Islet precursor cell (in vitro differentiated cells): ENCODE data around the gene NKIRAS1.

Experiments
- DNase-seq: peaks from one replicate; pipeline ENCODE4 v3.0.0-alpha.2; 2018

Gene NKIRAS1

GRCh38 chr3:23916886-23917678 lies at the start of gene NKIRAS1, which contains the start of gene RPL15:
NKIRAS1 (minus strand) TSS chr3:23916990; CDS start chr3:23910904, 6,086 bp downstream.
RPL15 (plus strand) TSS chr3:23917132; CDS start chr3:23917860, 728 bp downstream.
- peak; percentile 99 for DNase-seq

DNA sequence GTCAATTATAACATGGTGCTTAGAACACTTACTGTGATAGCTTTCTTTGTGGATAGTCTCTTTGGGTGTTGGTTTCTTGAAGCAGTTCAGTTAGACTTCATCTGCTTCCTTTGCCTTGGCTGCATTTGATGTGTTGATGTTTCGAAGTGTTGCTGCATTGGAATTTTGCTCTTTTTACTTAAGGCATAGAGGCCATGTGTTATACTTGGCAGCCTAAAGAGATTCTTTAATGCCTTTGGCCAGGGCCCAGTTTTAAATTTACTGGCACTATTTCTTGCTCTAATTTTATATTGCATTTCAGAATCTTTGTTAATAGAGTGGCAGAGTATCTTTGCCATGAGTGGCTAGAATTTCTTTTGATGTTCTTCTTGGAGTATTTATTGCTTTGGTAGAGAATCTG lies 49.5 kb upstream of the NKIRAS1 start:
- no peak for DNase-seq

DNA sequence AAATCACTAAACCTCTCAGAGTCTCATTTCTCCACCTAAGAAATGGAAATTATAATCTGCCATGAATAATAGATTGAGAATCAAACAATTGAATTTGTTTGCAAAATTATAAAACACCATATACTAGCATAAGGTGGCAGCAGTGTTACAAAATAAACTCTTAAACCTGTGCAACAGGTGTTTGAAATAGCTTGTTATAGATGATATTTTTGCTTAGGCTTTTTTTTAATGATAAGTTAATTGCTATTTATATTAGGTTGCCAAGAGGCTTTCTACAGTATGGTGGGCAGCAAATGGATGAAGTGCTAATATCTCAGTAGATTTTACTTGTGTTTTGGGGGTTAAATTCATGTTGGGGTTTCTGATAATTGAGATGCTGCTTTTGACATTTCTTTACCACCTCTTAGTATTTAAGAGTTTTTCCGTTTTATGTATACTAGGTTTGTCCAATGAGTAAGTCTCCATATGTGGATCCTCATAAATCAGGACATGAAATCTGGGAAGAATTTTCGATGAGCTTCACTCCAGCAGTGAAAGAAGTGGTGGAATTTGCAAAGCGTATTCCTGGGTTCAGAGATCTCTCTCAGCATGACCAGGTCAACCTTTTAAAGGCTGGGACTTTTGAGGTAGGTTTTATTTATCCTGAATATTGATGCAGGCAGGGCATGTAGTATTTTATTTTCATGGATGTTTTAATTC lies 47.9 kb upstream of the NKIRAS1 start:
- no peak for DNase-seq

- DNase-seq = no peak
Measured at GRCh38 chr3:23961913-23962312, 45.1 kb upstream of the NKIRAS1 start.

GRCh38 chr3:23961066-23961465 lies 44.3 kb upstream of the NKIRAS1 start:
- no peak for DNase-seq

- no peak for DNase-seq
Measured at GRCh38 chr3:23960649-23961048, 43.9 kb upstream of the NKIRAS1 start.

DNA sequence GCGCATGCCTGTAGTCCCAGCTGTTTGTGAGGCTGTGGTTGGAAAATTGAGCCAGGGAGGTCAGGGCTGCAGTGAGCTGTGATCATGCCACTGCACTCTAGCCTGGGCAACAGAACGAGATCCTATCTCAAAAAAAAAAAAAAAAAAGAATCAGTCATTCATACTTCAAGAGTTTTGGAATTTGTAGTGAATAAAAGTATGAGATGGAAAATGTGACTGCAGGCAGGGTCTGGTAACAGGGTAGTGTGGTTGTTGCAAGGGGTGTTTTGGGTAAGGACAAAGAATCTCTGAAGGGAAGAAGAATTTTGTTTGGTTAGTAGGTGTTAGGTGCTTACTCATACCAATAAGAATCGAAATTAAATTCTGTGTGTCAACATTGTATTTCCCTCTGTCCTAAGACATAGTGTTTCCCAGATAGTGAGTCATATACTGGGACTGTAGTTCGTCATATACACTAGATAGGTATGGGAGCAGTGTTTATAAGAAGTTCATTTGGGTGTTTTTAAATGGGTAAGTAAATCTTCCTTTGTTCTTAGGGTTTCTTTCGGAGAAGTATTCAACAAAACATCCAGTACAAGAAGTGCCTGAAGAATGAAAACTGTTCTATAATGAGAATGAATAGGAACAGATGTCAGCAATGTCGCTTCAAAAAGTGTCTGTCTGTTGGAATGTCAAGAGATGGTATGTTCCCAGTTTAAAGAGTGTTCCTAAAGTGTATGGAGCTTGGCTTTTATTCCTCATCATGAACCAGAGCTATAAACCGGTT lies 42.5 kb upstream of the NKIRAS1 start:
- DNase-seq = no peak

DNA sequence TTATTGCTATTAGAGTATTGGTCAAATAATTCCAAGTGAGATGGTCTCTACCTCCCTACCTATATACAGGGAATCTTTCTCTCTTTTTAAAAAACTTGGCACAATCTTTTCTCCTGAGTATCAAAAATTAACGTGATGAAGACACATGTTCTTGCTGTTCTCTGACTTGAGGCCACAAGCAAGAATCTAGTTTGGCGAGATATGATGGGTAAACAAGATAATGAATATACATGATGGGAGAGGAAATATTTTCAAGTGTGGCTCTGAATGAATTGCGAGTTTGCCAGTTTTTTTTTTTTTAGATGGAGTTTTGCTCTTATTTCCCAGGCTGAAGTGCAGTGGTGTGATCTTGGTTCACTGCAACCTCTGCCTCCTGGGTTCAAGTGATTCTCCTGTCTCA lies 39.9 kb upstream of the NKIRAS1 start:
- no peak for DNase-seq

DNA sequence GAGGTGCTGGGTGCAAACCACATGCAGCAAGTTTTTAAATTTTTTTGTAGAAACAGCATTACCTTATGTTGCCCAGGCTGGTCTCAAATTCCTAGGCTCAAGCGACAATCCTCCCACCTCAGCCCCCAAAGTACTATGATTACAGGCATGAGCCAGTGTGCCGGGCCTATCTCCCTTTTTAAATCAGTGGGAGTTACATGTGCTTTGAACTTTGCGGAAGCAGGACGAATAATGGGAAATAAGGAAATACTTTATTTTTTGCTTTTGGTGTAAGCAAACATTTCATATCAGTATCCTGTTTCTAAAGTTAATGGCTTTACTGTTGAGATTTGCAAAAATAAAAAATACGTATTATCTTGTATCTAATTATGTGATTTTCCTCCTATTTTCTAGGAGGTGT lies 37.4 kb upstream of the NKIRAS1 start:
- no peak for DNase-seq

DNA sequence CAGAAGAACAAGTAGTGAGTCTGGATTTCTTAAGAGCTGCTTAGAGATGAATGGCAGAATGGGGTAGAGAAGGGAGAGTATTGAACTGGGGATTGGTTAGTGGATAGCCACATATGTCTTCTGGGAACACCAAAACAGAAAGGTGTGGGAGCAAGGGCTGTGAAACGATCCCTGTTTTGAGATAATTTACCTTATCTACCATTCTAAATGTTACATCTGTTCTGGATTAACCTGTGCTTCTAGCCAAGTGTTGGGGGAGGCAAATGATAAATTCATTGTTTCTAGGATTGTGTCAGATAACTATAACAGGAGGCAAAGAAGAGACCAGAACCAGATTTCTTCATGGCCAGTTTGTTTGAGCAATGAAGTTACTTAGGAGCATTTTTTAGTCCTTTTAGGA lies 36.7 kb upstream of the NKIRAS1 start:
- no peak for DNase-seq

GRCh38 chr3:23952646-23953045 lies 35.9 kb upstream of the NKIRAS1 start:
- DNase-seq = no peak

- DNase-seq = no peak
Measured at GRCh38 chr3:23950293-23950692, 33.5 kb upstream of the NKIRAS1 start.

DNA sequence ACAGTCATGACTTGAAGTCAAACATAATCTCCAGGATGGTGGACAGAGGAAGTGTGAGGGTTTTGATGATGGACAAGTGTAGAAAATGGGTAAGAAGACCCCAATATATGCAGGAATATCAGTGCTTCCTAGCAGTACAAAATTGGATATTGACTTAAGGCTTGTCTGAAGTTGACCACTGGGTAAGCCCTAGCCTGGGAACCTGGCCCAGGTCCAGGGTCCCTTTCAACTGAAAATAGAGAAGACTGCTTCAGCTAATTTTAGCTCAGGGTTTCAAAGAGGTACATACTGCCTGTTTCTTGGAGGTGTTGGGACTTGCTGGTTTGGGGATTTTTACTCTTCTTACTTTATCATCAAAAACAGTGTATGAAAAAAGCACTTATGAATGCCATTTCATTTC lies 33.0 kb upstream of the NKIRAS1 start:
- DNase-seq = no peak

DNA sequence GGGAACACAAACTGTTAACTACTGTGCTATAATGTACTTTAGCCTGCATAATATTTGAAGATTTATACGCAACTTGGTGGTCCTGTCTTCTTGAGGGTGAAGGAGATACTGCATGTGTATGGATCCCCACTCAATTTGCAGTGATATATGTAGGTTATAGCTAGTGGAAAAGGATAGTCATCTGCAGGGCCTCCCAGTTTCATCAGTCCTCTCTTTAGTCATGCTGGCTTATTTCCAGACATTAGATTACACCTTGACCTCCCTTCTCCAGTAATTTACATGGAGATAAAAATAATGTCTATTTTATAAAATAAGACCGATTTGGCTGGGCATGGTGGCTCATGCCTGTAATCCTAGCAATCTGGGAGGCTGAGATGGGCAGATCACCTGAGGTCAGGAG lies 32.0 kb upstream of the NKIRAS1 start:
- DNase-seq = no peak

GRCh38 chr3:23945913-23946687 lies 29.3 kb upstream of the NKIRAS1 start:
- peak; percentile 98 for DNase-seq

GRCh38 chr3:23945663-23945912 lies 28.8 kb upstream of the NKIRAS1 start:
- DNase-seq = no peak

DNA sequence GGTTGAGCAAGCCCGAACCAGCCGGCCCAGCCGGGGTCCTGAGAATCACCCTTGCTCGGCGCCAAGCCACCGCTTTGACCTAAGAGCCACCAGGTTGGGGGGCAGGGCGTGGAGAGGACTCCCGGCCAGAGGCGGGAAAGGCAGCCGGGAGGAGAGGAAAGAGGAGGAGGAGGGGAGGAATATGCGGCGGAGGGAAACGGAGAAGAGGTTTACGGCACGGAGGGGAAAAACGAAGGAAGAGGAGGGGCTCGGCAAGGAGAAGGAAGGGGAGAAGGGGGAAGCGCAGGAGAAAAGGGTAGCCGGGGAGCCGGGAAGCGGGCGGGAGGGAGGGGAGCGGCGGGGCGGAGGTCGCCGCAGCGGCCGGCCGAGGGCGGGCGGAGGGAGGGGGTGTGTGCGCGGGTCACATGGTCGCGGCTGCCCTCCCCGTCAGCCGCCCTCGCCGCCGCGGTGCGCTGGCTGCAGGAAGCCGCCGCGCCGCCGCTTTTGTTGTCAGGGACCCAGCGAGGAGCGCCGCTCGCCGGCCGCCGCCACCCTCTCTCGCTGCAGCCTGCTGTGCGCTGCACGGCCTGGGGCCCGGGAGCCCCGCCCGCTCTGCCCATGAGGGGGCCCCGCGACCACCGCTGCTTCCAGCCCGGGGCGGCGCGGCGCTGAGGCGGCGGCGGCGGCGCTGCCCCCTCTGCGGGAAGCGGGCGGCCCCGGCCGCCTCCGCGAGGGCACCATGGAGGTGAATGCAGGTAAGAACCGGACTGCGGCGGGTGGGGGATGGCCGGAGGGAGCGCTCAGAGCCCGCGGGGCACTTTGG lies 28.3 kb upstream of the NKIRAS1 start, which contains the start of gene NR1D2:
Gene NR1D2, plus strand, starts transcription at position 426 of the 802 bp plus-strand sequence. Its CDS starts 293 bp downstream, at position 719.
- peak; percentile 91 for DNase-seq

DNA sequence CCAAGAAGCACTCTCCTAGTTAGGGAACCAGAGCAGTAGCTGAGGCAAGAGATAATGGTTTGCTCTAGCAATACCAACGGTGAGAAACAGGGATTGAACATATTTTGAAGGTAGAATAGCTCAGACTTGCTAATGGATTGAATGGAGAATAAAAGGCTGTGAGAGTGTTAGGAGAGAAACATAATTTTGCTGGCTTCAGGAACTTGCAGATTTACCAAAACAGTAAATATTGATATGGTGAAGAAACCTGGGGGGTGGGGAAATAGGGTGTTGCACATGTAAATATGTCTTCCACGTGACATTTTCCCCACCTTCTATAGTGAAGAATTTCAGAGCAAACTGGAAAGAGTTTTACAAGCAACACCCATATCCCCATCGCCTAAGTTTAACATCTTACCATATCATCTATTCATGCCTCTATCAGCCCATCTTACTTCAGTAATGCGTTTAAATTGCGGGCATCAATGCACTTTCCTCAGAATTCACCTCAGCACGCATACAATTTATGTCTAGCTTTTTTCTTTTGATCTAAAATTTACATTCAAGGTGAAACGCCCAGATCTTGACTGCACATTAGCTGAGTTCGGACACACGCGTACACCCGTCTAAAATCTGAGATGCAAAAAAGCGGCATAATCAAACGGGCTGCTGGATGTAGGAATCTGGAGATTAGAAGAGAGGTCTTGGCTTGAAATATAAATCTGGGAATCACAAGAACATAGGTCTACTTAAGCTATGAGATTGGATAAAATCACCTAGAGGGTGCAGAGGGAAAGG lies 27.4 kb upstream of the NKIRAS1 start:
- no peak for DNase-seq

DNA sequence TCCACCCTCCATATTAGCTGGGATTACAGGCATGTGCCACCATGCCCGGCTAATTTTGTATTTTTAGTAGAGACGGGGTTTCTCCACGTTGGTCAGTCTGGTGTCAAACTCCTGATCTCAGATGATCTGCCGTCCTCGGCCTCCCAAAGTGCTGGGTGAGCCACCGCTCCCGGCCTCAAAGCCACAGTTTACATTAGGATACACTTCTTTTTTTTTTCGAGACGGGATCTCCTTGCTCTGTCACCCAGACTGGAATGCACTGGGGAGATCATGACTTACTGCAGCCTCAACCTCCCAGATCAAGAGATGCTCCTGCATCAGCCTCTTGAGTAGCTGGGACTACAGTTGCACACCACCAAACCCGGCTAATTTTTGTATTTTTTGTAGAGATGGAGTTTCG lies 25.8 kb upstream of the NKIRAS1 start:
- DNase-seq = no peak

- no peak for DNase-seq
Measured at GRCh38 chr3:23941440-23941839, 24.6 kb upstream of the NKIRAS1 start.

DNA sequence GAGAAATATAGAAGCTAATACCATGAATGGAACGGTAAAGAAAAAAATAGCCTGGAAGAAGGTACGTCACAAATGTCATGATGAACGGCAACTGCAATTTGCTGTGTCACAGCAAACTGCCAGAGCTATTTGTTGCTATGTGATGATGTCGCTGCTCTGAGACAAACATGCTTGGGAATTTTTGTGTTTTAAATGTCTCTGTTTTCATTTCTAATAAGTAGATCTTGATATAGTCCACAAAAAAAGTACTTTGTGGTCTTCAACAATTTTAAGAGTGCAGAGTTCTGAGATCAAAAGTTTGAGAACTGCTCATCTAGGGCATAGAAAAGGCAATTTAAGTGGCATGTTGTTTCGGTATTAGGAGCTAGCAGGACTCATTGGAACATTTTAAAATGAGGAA lies 24.0 kb upstream of the NKIRAS1 start:
- DNase-seq = no peak
